Measurements from ENCODE around the gene SLC16A9. TPM values are rescaled to one million over a fixed set of nuclear protein-coding genes. Genes with fewer than 3 reads are reported as not detected.
A peak's percentile ranks its signal among the peaks of the same experiment; 100 is the strongest.

SLC16A9 gene
- total RNA-seq (2014; rRNA removed; shearing (Covaris generic)) = not detected in 2 replicates
- not detected in 2 replicates for polyA plus RNA-seq (2016; fragmentation: Nextera tagmentation; extraction: Ambion mirVana)

GRCh38 chr10:59709395-59710125, at the start of gene SLC16A9:
Gene SLC16A9, minus strand, starts transcription at chr10:59709850. Its CDS starts 25,559 bp downstream, at chr10:59684291.
- peak; percentile 45 for DNase-seq

GRCh38 chr10:59757966-59758365, 48.3 kb upstream of the SLC16A9 start:
- Histone ChIP-seq H3K4me3 (no peak overlapping the region), H3K27ac (no peak overlapping the region), H3K36me3 (ENCODE audit: low read depth) (no peaks in the 10 kb centered on the region), H3K9ac (no peak overlapping the region), H3K4me2 (ENCODE audit: unreplicated experiment) (no peak overlapping the region), H2AFZ (no peak overlapping the region), H3K4me1 (ENCODE audit: insufficient read depth) (no peaks in the 10 kb centered on the region), H3K9me3 (ENCODE audit: low read depth) (no peaks in the 10 kb centered on the region), H3K79me2 (ENCODE audit: insufficient read depth) (no peaks in the 10 kb centered on the region), H4K20me1 (ENCODE audit: insufficient read depth) (no peaks in the 10 kb centered on the region), H3K27me3 (replicated peaks; ENCODE audit: insufficient read depth) (peaks cover 5% of the 10 kb centered on the region; the same call in 1 of the 2 replicates), H3K9me2 (ENCODE audit: insufficient read depth) (no peaks in the 10 kb centered on the region), H3F3A (ENCODE audit: insufficient read depth) (no peaks in the 10 kb centered on the region)
- TF ChIP-seq EZH2 (IDR thresholded peaks at IDR 0.05; ENCODE audit: insufficient read depth, poor library complexity, severe bottlenecking) = no peak
- TF ChIP-seq EZH2phosphoT487 (IDR thresholded peaks at IDR 0.05; ENCODE audit: insufficient read depth, low read depth) = no peak
- peak; percentile 3 for DNase-seq
- WGBS, 2 experiments (ENCODE audit: low coverage in 1 of 2, low lambda C conversion rate in 2 of 2, missing lambda C conversion rate in 2 of 2) = 85 to 86% methylated on average over 3 of the region's 3 CpGs
- in situ Hi-C loops (cut with MboI) = no loop called here

More at GRCh38 chr10:59709395-59710125, at the start of gene SLC16A9:
- no peaks in the 10 kb centered on the region for H3K36me3 ChIP-seq (ENCODE audit: low read depth)
- no peak for TF ChIP-seq EZH2phosphoT487 (IDR thresholded peaks at IDR 0.05; ENCODE audit: insufficient read depth, low read depth)
- TF ChIP-seq EZH2 (IDR thresholded peaks at IDR 0.05; ENCODE audit: insufficient read depth, poor library complexity, severe bottlenecking) = no peak
- peak within 1 kb of the TSS; percentile 35 for H3K9ac ChIP-seq
- H3F3A ChIP-seq (ENCODE audit: insufficient read depth) = no peaks in the 10 kb centered on the region
- peak within 1 kb of the TSS; percentile 74 for H3K4me3 ChIP-seq
- no peaks in the 10 kb centered on the region for H3K9me3 ChIP-seq (ENCODE audit: low read depth)
- no peaks in the 10 kb centered on the region for H3K9me2 ChIP-seq (ENCODE audit: insufficient read depth)
- no peaks in the 10 kb centered on the region for H3K79me2 ChIP-seq (ENCODE audit: insufficient read depth)
- peaks cover 54% of the 10 kb centered on the region for H3K27me3 ChIP-seq (replicated peaks; ENCODE audit: insufficient read depth)
- in situ Hi-C loops (cut with MboI) = no loop called here
- H3K4me2 ChIP-seq (ENCODE audit: unreplicated experiment) = peak within 1 kb of the TSS; percentile 83
- H2AFZ ChIP-seq = peak within 1 kb of the TSS; percentile 80
- H3K4me1 ChIP-seq (ENCODE audit: insufficient read depth) = peaks cover 5% of the 10 kb centered on the region; the same call in 1 of the 2 replicates
- no peak within 1 kb of the TSS for H3K27ac ChIP-seq
- no peaks in the 10 kb centered on the region for H4K20me1 ChIP-seq (ENCODE audit: insufficient read depth)
- 1 to 2% methylated on average over 55 to 66 of the region's 68 CpGs for WGBS, 2 experiments (ENCODE audit: low coverage in 1 of 2, low lambda C conversion rate in 2 of 2, missing lambda C conversion rate in 2 of 2)

- WGBS, 2 experiments (ENCODE audit: low coverage in 1 of 2, low lambda C conversion rate in 2 of 2, missing lambda C conversion rate in 2 of 2) = 56 to 62% methylated on average over 4 of the region's 4 CpGs
- Histone ChIP-seq H3K9me3 (ENCODE audit: low read depth) (no peaks in the 10 kb centered on the region), H3K36me3 (ENCODE audit: low read depth) (no peaks in the 10 kb centered on the region), H2AFZ (no peak overlapping the region), H3K9me2 (ENCODE audit: insufficient read depth) (no peaks in the 10 kb centered on the region), H3K9ac (no peak overlapping the region), H3K79me2 (ENCODE audit: insufficient read depth) (no peaks in the 10 kb centered on the region), H3K27ac (no peak overlapping the region), H3K4me3 (no peak overlapping the region), H4K20me1 (ENCODE audit: insufficient read depth) (no peaks in the 10 kb centered on the region), H3K4me1 (ENCODE audit: insufficient read depth) (no peaks in the 10 kb centered on the region), H3K27me3 (replicated peaks; ENCODE audit: insufficient read depth) (peaks cover 5% of the 10 kb centered on the region; the same call in 1 of the 2 replicates), H3K4me2 (ENCODE audit: unreplicated experiment) (no peak overlapping the region), H3F3A (ENCODE audit: insufficient read depth) (no peaks in the 10 kb centered on the region)
- in situ Hi-C loops (cut with MboI) = no loop called here
- DNase-seq = no peak
- TF ChIP-seq EZH2phosphoT487 (IDR thresholded peaks at IDR 0.05; ENCODE audit: insufficient read depth, low read depth) (no peak), EZH2 (IDR thresholded peaks at IDR 0.05; ENCODE audit: insufficient read depth, poor library complexity, severe bottlenecking) (no peak)
Measured at GRCh38 chr10:59754951-59755350, 45.3 kb upstream of the SLC16A9 start.

GRCh38 chr10:59753267-59753666, 43.6 kb upstream of the SLC16A9 start, which contains the start of gene MRLN:
Gene MRLN, minus strand, starts transcription at chr10:59753455.
- H3K9ac ChIP-seq = no peak within 1 kb of the TSS
- H3K27me3 ChIP-seq (replicated peaks; ENCODE audit: insufficient read depth) = peaks cover 5% of the 10 kb centered on the region; the same call in 1 of the 2 replicates
- no peak within 1 kb of the TSS for H3K4me3 ChIP-seq
- H4K20me1 ChIP-seq (ENCODE audit: insufficient read depth) = no peaks in the 10 kb centered on the region
- no peaks in the 10 kb centered on the region for H3K79me2 ChIP-seq (ENCODE audit: insufficient read depth)
- H3K9me3 ChIP-seq (ENCODE audit: low read depth) = no peaks in the 10 kb centered on the region
- no peak within 1 kb of the TSS for H3K4me2 ChIP-seq (ENCODE audit: unreplicated experiment)
- no peaks in the 10 kb centered on the region for H3K4me1 ChIP-seq (ENCODE audit: insufficient read depth)
- H3F3A ChIP-seq (ENCODE audit: insufficient read depth) = no peaks in the 10 kb centered on the region
- no peaks in the 10 kb centered on the region for H3K36me3 ChIP-seq (ENCODE audit: low read depth)
- H3K9me2 ChIP-seq (ENCODE audit: insufficient read depth) = no peaks in the 10 kb centered on the region
- no peak for DNase-seq
- WGBS, 2 experiments (ENCODE audit: low coverage in 1 of 2, low lambda C conversion rate in 2 of 2, missing lambda C conversion rate in 2 of 2) = 13 to 17% methylated on average over 3 of the region's 3 CpGs
- no peak within 1 kb of the TSS for H3K27ac ChIP-seq
- in situ Hi-C loops (cut with MboI) = no loop called here
- H2AFZ ChIP-seq = no peak within 1 kb of the TSS
- TF ChIP-seq EZH2 (IDR thresholded peaks at IDR 0.05; ENCODE audit: insufficient read depth, poor library complexity, severe bottlenecking) = no peak
- TF ChIP-seq EZH2phosphoT487 (IDR thresholded peaks at IDR 0.05; ENCODE audit: insufficient read depth, low read depth) = no peak

All from GM23248 (cell line).